DND-41 (cell line): Measurements from ENCODE around the gene MBP.

Experiments used
- ATAC-seq: fragments of 200-7000 bp; cut with Tn5 transposase; 3 replicates; pipeline ENCODE4 v1.9.1; 2021; ENCODE audit warnings: low read depth; ENCODE audit not compliant: insufficient read depth
- DNase-seq: peaks from one replicate; pipeline ENCODE4 v3.0.0-alpha.2; 2020
- H2AFZ ChIP-seq: 2 replicates; pipeline ENCODE4 v1.6.0; 2012; ENCODE audit warnings: low read depth, low read length
- H3K27ac ChIP-seq: 2 replicates; pipeline ENCODE4 v1.5.1; 2012; ENCODE audit warnings: low read length, inconsistent platforms
- H3K27me3 ChIP-seq: fragments of 200-600 bp; sonication (generic); 2 replicates; pipeline ENCODE4 v1.6.0; 2012; ENCODE audit warnings: low read length, mild to moderate bottlenecking, inconsistent platforms; ENCODE audit not compliant: insufficient read depth, poor library complexity
- H3K36me3 ChIP-seq: 2 replicates; pipeline ENCODE4 v1.5.1; 2012; ENCODE audit warnings: low read length, inconsistent platforms; ENCODE audit not compliant: insufficient read depth
- H3K4me1 ChIP-seq: 2 replicates; pipeline ENCODE4 v1.5.1; 2012; ENCODE audit warnings: mild to moderate bottlenecking, low read length; ENCODE audit not compliant: insufficient read depth
- H3K4me2 ChIP-seq: 2 replicates; pipeline ENCODE4 v1.6.0; 2012; ENCODE audit warnings: mild to moderate bottlenecking, moderate library complexity, low read length, inconsistent platforms; ENCODE audit not compliant: insufficient read depth
- H3K4me3 ChIP-seq, 2 experiments: fragments of 200-600 bp in 1 of 2; shearing (Covaris generic) in 1 of 2; 2 replicates each; pipeline ENCODE4 v1.5.1; 2012 to 2016; ENCODE audit warnings: inconsistent platforms in 2 of 2, low read length in 2 of 2, mild to moderate bottlenecking in 2 of 2, low read depth in 1 of 2, moderate library complexity in 1 of 2
- H3K79me2 ChIP-seq: 2 replicates; pipeline ENCODE4 v1.6.0; 2012; ENCODE audit warnings: low read length, inconsistent platforms; ENCODE audit not compliant: insufficient read depth
- H3K9ac ChIP-seq: 2 replicates; pipeline ENCODE4 v1.6.0; 2012; ENCODE audit warnings: low read depth, mild to moderate bottlenecking, inconsistent platforms, low read length, moderate library complexity
- H3K9me3 ChIP-seq: 2 replicates; pipeline ENCODE4 v1.5.1; 2012; ENCODE audit warnings: low read length, moderate library complexity, mild to moderate bottlenecking, inconsistent platforms; ENCODE audit not compliant: insufficient read depth, severe bottlenecking
- H4K20me1 ChIP-seq: 2 replicates; pipeline ENCODE4 v1.6.0; 2012; ENCODE audit warnings: low read length; ENCODE audit not compliant: insufficient read depth
- CTCF ChIP-seq: IDR thresholded peaks from 2 replicates; pipeline ENCODE4 v1.5.1; 2012; ENCODE audit warnings: borderline replicate concordance, low read length, moderate library complexity, mild to moderate bottlenecking; ENCODE audit not compliant: poor library complexity, severe bottlenecking; ENCODE audit errors: extremely low read depth
- EZH2 ChIP-seq: IDR thresholded peaks from 3 replicates; pipeline ENCODE4 v1.6.1; 2012; ENCODE audit warnings: borderline replicate concordance, low read depth, mild to moderate bottlenecking, moderate library complexity, low read length, inconsistent platforms; ENCODE audit not compliant: severe bottlenecking

Gene MBP

DNA sequence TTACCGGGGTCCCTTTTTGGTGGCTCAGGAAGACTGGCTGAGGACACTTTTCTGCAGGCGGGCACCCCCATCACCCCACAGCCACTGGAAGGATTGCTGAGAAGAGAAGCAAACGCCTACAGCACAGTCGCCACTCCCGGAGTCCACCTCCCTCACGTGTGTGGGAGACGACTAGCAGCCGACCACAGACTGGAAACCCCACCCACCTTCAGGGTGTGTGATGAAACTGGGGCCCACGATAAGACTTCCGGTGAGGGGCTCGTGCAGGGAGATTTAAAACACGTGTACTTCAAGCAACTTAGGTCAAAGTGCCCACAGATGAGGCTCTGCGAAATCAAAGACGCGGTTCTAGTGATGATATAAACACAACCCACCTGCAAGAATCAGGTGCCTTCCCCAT lies 26.3 kb downstream of the MBP start:
- Histone ChIP-seq H2AFZ (no peak overlapping the region), H4K20me1 (no peaks in the 10 kb centered on the region), H3K27me3 (no peaks in the 10 kb centered on the region), H3K27ac (peak overlapping the region; percentile 75), H3K9ac (peak overlapping the region; percentile 39), H3K36me3 (peaks cover 17% of the 10 kb centered on the region), H3K4me3 (no peak overlapping the region), H3K79me2 (peaks cover 70% of the 10 kb centered on the region), H3K9me3 (no peaks in the 10 kb centered on the region), H3K4me1 (peaks cover 100% of the 10 kb centered on the region), H3K4me2 (peak overlapping the region; percentile 40)
- DNase-seq (peak; percentile 87), ATAC-seq (peak; percentile 61)
- TF ChIP-seq CTCF (no peak), EZH2 (no peak)

DNA sequence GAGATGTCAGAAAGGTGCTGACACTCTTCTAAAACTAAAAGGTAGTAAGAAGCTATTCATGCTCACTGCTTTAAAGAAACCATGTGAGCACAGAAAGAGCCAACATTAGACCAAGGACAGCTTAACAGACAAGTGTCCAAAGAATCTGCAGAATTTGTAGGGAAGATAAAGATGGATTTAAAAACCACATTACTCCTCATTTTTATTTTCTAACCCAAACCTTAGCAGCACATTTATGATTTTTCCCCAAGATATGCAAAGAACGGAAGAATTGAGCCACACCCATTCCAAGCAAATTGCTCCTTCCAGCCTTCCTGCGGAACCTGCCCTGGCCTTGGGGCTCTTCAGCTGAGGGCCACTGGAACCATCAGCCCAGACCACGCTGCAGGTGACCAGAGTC lies 26.9 kb downstream of the MBP start:
- DNase-seq (no peak), ATAC-seq (no peak)
- Histone ChIP-seq H3K9ac (peak overlapping the region; percentile 39), H3K4me2 (peak overlapping the region; percentile 40; the same call in 1 of the 2 replicates), H3K27ac (peak overlapping the region; percentile 75), H3K4me1 (peaks cover 100% of the 10 kb centered on the region), H2AFZ (no peak overlapping the region), H3K79me2 (peaks cover 66% of the 10 kb centered on the region), H4K20me1 (no peaks in the 10 kb centered on the region), H3K36me3 (peaks cover 13% of the 10 kb centered on the region), H3K9me3 (no peaks in the 10 kb centered on the region), H3K27me3 (no peaks in the 10 kb centered on the region), H3K4me3 (no peak overlapping the region)
- no peak for TF ChIP-seq EZH2
- TF ChIP-seq CTCF, result no peak

- Histone ChIP-seq H3K27ac (peak overlapping the region; percentile 75), H3K9ac (no peak overlapping the region), H3K79me2 (peaks cover 62% of the 10 kb centered on the region), H3K4me3 (no peak overlapping the region), H3K4me2 (no peak overlapping the region), H3K27me3 (no peaks in the 10 kb centered on the region), H3K36me3 (peaks cover 16% of the 10 kb centered on the region), H3K4me1 (peaks cover 100% of the 10 kb centered on the region), H4K20me1 (no peaks in the 10 kb centered on the region), H2AFZ (no peak overlapping the region), H3K9me3 (no peaks in the 10 kb centered on the region)
- DNase-seq (peak; percentile 41), ATAC-seq (no peak)
- no peak for TF ChIP-seq EZH2
- no peak for TF ChIP-seq CTCF
Observed at GRCh38 chr18:77105028-77105427, 27.6 kb downstream of the MBP start.
